Effector memory CD4-positive, alpha-beta T cell (primary cell): ENCODE measurements around the gene CDH13.

ENCODE experiments used
- DNase-seq, 3 donors: peaks; one replicate each; pipeline ENCODE4 v3.0.0-alpha.2; 2020
- H3K27ac ChIP-seq: 2 replicates; pipeline ENCODE4 v1.7.0; 2013; ENCODE audit warnings: mild to moderate bottlenecking, low read length, moderate library complexity; ENCODE audit not compliant: insufficient read depth, poor library complexity, severe bottlenecking
- H3K27me3 ChIP-seq: replicated peaks from 2 replicates; pipeline ENCODE4 v1.7.0; 2013; ENCODE audit warnings: mild to moderate bottlenecking, low read length; ENCODE audit not compliant: insufficient read depth, control insufficient read depth, poor library complexity, severe bottlenecking
- H3K36me3 ChIP-seq: 2 replicates; pipeline ENCODE4 v1.7.0; 2013; ENCODE audit warnings: mild to moderate bottlenecking, low read length, moderate library complexity; ENCODE audit not compliant: control insufficient read depth, insufficient read depth
- H3K4me1 ChIP-seq: 2 replicates; pipeline ENCODE4 v1.7.0; 2013; ENCODE audit warnings: low read length, mild to moderate bottlenecking; ENCODE audit not compliant: control insufficient read depth, insufficient read depth, poor library complexity, severe bottlenecking
- H3K4me3 ChIP-seq: 2 replicates; pipeline ENCODE4 v1.7.0; 2013; ENCODE audit warnings: low read length, low read depth, mild to moderate bottlenecking; ENCODE audit not compliant: insufficient read depth, poor library complexity, severe bottlenecking
- H3K9me3 ChIP-seq: 2 replicates; pipeline ENCODE4 v1.7.0; 2013; ENCODE audit warnings: mild to moderate bottlenecking, low read length, moderate library complexity; ENCODE audit not compliant: control insufficient read depth

The CDH13 gene

DNA sequence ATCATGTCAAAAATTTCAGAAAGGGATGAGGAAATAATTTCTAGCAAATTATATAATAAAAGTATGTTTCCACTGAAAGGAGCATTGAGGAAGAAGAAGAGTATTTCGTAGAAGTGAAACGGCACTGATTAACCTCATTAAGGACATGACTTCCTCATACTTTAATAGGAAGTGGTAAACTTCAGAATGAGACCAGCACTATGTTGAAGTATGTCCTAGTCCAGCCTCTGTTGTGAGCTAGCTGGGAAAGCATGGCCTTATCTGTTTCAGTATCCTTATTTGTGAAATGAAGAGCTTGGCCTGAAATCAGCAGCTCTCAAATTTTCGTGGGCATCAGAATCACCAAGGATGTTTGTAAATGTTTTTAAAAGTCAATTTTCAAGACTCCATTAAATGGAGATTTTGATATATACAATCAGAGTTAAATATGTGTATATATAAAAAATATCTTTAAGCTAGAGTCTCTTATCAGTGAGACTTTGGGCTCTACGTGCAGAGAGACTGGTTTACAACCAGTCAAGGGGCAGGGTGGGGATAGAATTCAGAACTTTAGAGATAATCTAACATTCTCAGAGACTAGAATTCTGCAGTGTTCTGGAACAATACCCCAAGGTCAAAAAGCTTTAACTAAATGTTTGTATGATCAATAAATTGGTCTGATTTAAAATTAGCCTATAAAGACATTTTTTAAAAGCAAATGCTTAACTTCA is 365.4 kb downstream of the CDH13 start:
- Histone ChIP-seq H3K4me3 (no peak overlapping the region), H3K27ac (no peak overlapping the region), H3K36me3 (no peaks in the 10 kb centered on the region), H3K4me1 (no peaks in the 10 kb centered on the region), H3K9me3 (no peaks in the 10 kb centered on the region), H3K27me3 (no peaks in the 10 kb centered on the region)
- no peak for DNase-seq

DNA sequence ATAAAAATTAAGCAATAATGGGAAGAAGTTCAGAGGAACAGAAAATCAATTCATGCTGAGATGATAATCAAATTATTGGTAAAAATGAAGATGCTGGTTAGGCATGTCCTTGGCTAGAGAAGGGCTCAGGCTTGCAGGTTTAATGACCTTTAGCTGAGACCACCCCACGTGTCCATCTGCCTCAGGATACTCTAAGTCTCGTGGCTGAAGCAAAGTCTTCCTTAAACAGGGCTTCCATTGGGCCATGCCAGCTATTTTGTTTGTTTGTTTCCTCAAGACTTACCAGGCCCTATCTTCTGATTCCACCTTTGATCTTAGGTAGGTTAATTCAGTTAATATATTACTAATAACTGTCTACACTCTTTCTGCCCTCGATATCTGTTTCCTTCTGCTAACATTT is 366.0 kb downstream of the CDH13 start:
- no peaks in the 10 kb centered on the region for H3K9me3 ChIP-seq
- H3K4me1 ChIP-seq = no peaks in the 10 kb centered on the region
- no peak for DNase-seq

GRCh38 chr16:82993415-82993814 is 366.6 kb downstream of the CDH13 start:
- no peak for DNase-seq

More for the DNA sequence above, 366.0 kb downstream of the CDH13 start:
- no peak overlapping the region for H3K4me3 ChIP-seq
- H3K27ac ChIP-seq = no peak overlapping the region
- no peaks in the 10 kb centered on the region for H3K36me3 ChIP-seq
- H3K27me3 ChIP-seq = no peaks in the 10 kb centered on the region

DNA sequence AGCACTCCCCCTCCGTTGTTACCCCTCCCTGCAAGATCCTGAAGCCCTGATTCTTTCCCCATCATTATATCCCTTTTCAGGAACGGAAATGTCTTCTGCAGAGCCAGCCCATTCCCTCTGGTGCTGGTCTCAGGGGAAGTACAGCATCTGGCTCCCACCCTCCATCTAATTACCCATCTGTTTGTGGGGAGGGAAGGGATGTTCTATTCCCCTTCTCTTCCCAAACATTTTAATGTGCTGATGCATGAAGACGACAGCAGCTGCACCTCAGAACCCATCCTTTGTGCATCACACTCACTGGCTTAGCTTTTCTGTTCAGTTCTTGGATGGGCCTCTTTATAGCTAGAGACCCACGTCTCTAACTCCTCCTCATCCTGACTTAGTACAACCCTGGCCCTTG is 367.2 kb downstream of the CDH13 start:
- Histone ChIP-seq H3K27me3 (no peaks in the 10 kb centered on the region), H3K36me3 (no peaks in the 10 kb centered on the region), H3K27ac (no peak overlapping the region)

More at GRCh38 chr16:82993415-82993814, 366.6 kb downstream of the CDH13 start:
- Histone ChIP-seq H3K36me3 (no peaks in the 10 kb centered on the region), H3K27me3 (no peaks in the 10 kb centered on the region), H3K4me3 (no peak overlapping the region), H3K27ac (no peak overlapping the region), H3K4me1 (no peaks in the 10 kb centered on the region), H3K9me3 (no peaks in the 10 kb centered on the region)

GRCh38 chr16:82995286-82995923 is 368.6 kb downstream of the CDH13 start:
- DNase-seq = no peak

More for the DNA sequence above, 367.2 kb downstream of the CDH13 start:
- H3K4me3 ChIP-seq = no peak overlapping the region
- no peaks in the 10 kb centered on the region for H3K9me3 ChIP-seq
- no peak for DNase-seq
- no peaks in the 10 kb centered on the region for H3K4me1 ChIP-seq

DNA sequence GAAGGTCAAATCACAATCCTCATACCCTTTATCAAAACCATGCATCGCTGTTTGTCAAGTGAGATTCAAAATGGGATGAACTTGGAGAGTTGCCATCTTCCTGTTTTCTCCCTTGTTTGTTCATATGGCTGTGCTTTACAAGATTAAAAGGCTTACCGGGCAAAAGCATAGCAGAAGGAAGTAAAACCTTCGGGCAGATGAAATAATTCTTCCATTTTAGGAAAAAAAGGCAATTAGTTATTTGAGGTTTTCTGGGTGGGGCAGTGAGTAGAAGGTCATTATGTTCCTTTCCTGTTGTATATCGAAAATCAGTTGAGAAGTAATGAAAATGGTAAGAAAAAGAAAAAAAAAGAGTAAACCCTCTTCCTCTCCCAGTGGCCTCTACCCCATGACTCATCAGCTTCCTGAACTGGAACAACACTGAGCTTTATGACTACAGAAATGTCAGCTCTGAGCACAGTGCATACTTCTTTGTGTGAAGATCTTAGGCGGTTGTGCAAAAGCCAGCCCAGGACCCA is 369.2 kb downstream of the CDH13 start:
- Histone ChIP-seq H3K4me1 (no peaks in the 10 kb centered on the region), H3K4me3 (no peak overlapping the region), H3K27me3 (no peaks in the 10 kb centered on the region), H3K36me3 (no peaks in the 10 kb centered on the region), H3K27ac (no peak overlapping the region), H3K9me3 (no peaks in the 10 kb centered on the region)
- no peak for DNase-seq

More at GRCh38 chr16:82995286-82995923, 368.6 kb downstream of the CDH13 start:
- Histone ChIP-seq H3K4me3 (no peak overlapping the region), H3K27me3 (no peaks in the 10 kb centered on the region), H3K4me1 (no peaks in the 10 kb centered on the region), H3K27ac (no peak overlapping the region), H3K9me3 (no peaks in the 10 kb centered on the region), H3K36me3 (no peaks in the 10 kb centered on the region)

GRCh38 chr16:82996814-82997213 is 370.0 kb downstream of the CDH13 start:
- H3K27me3 ChIP-seq = no peaks in the 10 kb centered on the region

GRCh38 chr16:82999711-83000110 is 372.9 kb downstream of the CDH13 start:
- Histone ChIP-seq H3K27me3 (no peaks in the 10 kb centered on the region), H3K36me3 (no peaks in the 10 kb centered on the region), H3K4me1 (no peaks in the 10 kb centered on the region), H3K9me3 (no peaks in the 10 kb centered on the region), H3K4me3 (no peak overlapping the region), H3K27ac (no peak overlapping the region)
- no peak for DNase-seq

More at GRCh38 chr16:82996814-82997213, 370.0 kb downstream of the CDH13 start:
- Histone ChIP-seq H3K27ac (no peak overlapping the region), H3K9me3 (no peaks in the 10 kb centered on the region), H3K4me3 (no peak overlapping the region), H3K4me1 (no peaks in the 10 kb centered on the region), H3K36me3 (no peaks in the 10 kb centered on the region)
- no peak for DNase-seq

- Histone ChIP-seq H3K4me1 (no peaks in the 10 kb centered on the region), H3K9me3 (no peaks in the 10 kb centered on the region), H3K27ac (no peak overlapping the region), H3K4me3 (no peak overlapping the region), H3K36me3 (no peaks in the 10 kb centered on the region), H3K27me3 (no peaks in the 10 kb centered on the region)
- no peak for DNase-seq
Observed at GRCh38 chr16:83002351-83003334, 375.9 kb downstream of the CDH13 start.
